Neutrophil (primary cell): ENCODE measurements around the gene ULK3.

Experiments used
- H3K27ac ChIP-seq: fragments of 200-600 bp; sonication (generic); 2 replicates; pipeline ENCODE4 v1.5.1; 2016; ENCODE audit warnings: mild to moderate bottlenecking, moderate library complexity
- H3K27me3 ChIP-seq: fragments of 200-600 bp; sonication (generic); 2 replicates; pipeline ENCODE4 v1.6.0; 2016; ENCODE audit warnings: mild to moderate bottlenecking
- H3K36me3 ChIP-seq: fragments of 200-600 bp; sonication (generic); 2 replicates; pipeline ENCODE4 v1.5.1; 2017
- H3K4me1 ChIP-seq, 2 experiments: fragments of 200-600 bp in 1 of 2; sonication (generic) in 1 of 2; 1 replicate in 1 of 2; 2 replicates in 1 of 2; pipeline versions ENCODE4 v1.5.1 to v1.6.1; 2013 to 2016; ENCODE audit warnings: low read depth in 1 of 2, low read length in 1 of 2, mild to moderate bottlenecking in 1 of 2, moderate library complexity in 1 of 2; ENCODE audit not compliant: control insufficient read depth in 1 of 2, insufficient read depth in 1 of 2
- H3K4me3 ChIP-seq, 2 experiments: fragments of 200-600 bp in 1 of 2; sonication (generic) in 1 of 2; 1 replicate in 1 of 2; 2 replicates in 1 of 2; pipeline ENCODE4 v1.5.1; 2013 to 2016; ENCODE audit warnings: low read depth in 1 of 2, low read length in 1 of 2, mild to moderate bottlenecking in 1 of 2, moderate library complexity in 1 of 2
- H3K9me3 ChIP-seq: fragments of 200-600 bp; sonication (generic); 2 replicates; pipeline ENCODE4 v1.5.1; 2016
- TF ChIP-seq, protein P1 (sequence below): fragments of 200-600 bp; sonication (generic); IDR thresholded peaks from 2 replicates; pipeline ENCODE4 v1.5.1; 2016; ENCODE audit warnings: antibody characterized with exemption

Gene ULK3

GRCh38 chr15:74824976-74825375 is 18.0 kb downstream of the ULK3 start:
- H3K4me1 ChIP-seq, result no peaks in the 10 kb centered on the region
- H3K9me3 ChIP-seq, result no peaks in the 10 kb centered on the region
- H3K36me3 ChIP-seq, result no peaks in the 10 kb centered on the region
- TF ChIP-seq, protein P1, sequence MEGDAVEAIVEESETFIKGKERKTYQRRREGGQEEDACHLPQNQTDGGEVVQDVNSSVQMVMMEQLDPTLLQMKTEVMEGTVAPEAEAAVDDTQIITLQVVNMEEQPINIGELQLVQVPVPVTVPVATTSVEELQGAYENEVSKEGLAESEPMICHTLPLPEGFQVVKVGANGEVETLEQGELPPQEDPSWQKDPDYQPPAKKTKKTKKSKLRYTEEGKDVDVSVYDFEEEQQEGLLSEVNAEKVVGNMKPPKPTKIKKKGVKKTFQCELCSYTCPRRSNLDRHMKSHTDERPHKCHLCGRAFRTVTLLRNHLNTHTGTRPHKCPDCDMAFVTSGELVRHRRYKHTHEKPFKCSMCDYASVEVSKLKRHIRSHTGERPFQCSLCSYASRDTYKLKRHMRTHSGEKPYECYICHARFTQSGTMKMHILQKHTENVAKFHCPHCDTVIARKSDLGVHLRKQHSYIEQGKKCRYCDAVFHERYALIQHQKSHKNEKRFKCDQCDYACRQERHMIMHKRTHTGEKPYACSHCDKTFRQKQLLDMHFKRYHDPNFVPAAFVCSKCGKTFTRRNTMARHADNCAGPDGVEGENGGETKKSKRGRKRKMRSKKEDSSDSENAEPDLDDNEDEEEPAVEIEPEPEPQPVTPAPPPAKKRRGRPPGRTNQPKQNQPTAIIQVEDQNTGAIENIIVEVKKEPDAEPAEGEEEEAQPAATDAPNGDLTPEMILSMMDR, result no peak
- peaks cover 50% of the 10 kb centered on the region for H3K27me3 ChIP-seq
- no peak overlapping the region for H3K27ac ChIP-seq
- no peak overlapping the region for H3K4me3 ChIP-seq

- Histone ChIP-seq H3K27ac (no peak overlapping the region), H3K36me3 (no peaks in the 10 kb centered on the region), H3K4me1 (no peaks in the 10 kb centered on the region), H3K27me3 (peaks cover 53% of the 10 kb centered on the region), H3K9me3 (no peaks in the 10 kb centered on the region), H3K4me3 (no peak overlapping the region)
- TF ChIP-seq, protein P1, result no peak
These were observed 19.6 kb downstream of the ULK3 start for GRCh38 chr15:74823324-74823723.

DNA sequence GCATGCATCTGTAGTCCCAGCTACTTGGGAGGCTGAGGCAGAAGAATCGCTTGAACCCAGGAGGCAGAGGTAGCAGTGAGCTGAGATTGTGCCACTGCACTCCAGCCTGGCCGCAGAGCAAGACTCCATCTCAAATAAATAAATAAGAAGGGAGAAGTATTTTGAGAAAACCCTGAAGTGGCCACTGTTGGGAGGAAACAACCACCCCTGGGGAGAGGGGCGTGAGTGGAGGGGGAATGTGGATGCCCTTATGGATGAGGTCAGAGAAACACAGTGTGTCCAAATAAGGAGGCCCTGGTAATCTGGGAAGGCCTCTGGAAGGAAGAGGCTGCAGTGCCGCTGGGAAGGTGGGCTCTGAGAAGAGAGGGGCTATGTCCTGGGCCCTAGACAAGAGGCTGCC is 20.7 kb downstream of the ULK3 start:
- Histone ChIP-seq H3K4me3 (no peak overlapping the region), H3K9me3 (no peaks in the 10 kb centered on the region), H3K27me3 (peaks cover 51% of the 10 kb centered on the region), H3K27ac (no peak overlapping the region), H3K36me3 (no peaks in the 10 kb centered on the region), H3K4me1 (no peaks in the 10 kb centered on the region)
- TF ChIP-seq, protein P1, result no peak

DNA sequence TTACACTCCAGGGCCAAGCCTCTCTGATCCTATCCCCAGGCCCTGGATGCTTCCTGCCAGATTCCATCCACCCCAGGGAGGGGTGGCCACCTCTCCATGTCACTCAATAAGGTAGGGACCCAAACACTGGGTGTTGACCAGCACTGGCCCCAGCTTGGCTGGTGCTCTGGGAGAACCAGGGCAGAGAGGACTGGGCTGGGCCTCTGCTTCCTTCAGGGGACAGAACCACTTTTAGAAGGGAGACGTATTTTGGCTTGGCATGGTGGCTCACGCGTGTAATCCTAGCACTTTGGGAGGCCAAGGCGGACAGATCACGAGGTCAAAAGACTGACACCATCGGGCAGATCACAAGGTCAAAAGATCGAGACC is 21.2 kb downstream of the ULK3 start:
- no peak overlapping the region for H3K4me3 ChIP-seq
- no peak overlapping the region for H3K27ac ChIP-seq
- H3K9me3 ChIP-seq, result no peaks in the 10 kb centered on the region
- TF ChIP-seq, protein P1, result no peak
- H3K27me3 ChIP-seq, result peaks cover 48% of the 10 kb centered on the region
- no peaks in the 10 kb centered on the region for H3K36me3 ChIP-seq
- H3K4me1 ChIP-seq, result no peaks in the 10 kb centered on the region

GRCh38 chr15:74821091-74821789 is 21.7 kb downstream of the ULK3 start:
- H3K9me3 ChIP-seq, result no peaks in the 10 kb centered on the region
- TF ChIP-seq, protein P1, result no peak
- H3K27ac ChIP-seq, result no peak overlapping the region
- H3K27me3 ChIP-seq, result peaks cover 42% of the 10 kb centered on the region
- H3K4me1 ChIP-seq, result no peaks in the 10 kb centered on the region
- H3K4me3 ChIP-seq, result no peak overlapping the region
- H3K36me3 ChIP-seq, result no peaks in the 10 kb centered on the region
